GM12891 (cell line): Measurements from ENCODE around the gene DKK1.

Experiments
- DNase-seq: peaks from one replicate; pipeline ENCODE4 v3.0.0; 2011; ENCODE audit warnings: low spot score; ENCODE audit not compliant: insufficient read length
- FAIRE-seq: peaks from 2 replicates; lab custom pipeline; 2011; peaks lifted over from hg19 to GRCh38; lab: Jason Lieb, UNC
- PAX5 ChIP-seq: IDR thresholded peaks from 2 replicates; pipeline ENCODE4 v1.6.1; 2011; ENCODE audit warnings: low read length, moderate library complexity, mild to moderate bottlenecking; ENCODE audit not compliant: insufficient read depth, severe bottlenecking
- POLR2A ChIP-seq: IDR thresholded peaks from 2 replicates; pipeline ENCODE4 v1.6.1; 2011; ENCODE audit warnings: low read depth, low read length, control low read depth
- POLR2AphosphoS5 ChIP-seq: IDR thresholded peaks from 2 replicates; pipeline ENCODE4 v1.6.1; 2011; ENCODE audit warnings: low read depth, low read length, control low read depth
- POU2F2 ChIP-seq: IDR thresholded peaks from 2 replicates; pipeline ENCODE4 v1.6.1; 2011; ENCODE audit warnings: low read depth, mild to moderate bottlenecking, control low read depth, low read length, moderate library complexity
- SPI1 ChIP-seq: IDR thresholded peaks from 2 replicates; pipeline ENCODE4 v1.6.1; 2011; ENCODE audit warnings: low read depth, low read length, control low read depth
- TAF1 ChIP-seq: IDR thresholded peaks from 2 replicates; pipeline ENCODE4 v1.6.1; 2011; ENCODE audit warnings: low read depth, low read length, control low read depth

DKK1 gene

GRCh38 chr10:52334595-52334994, 20.5 kb downstream of the DKK1 start:
- no peak for DNase-seq
- FAIRE-seq = no peak
- TF ChIP-seq PAX5 = no peak
- no peak for TF ChIP-seq POLR2AphosphoS5
- TF ChIP-seq TAF1 = no peak
- TF ChIP-seq POLR2A = no peak
- TF ChIP-seq POU2F2 = no peak
- TF ChIP-seq SPI1 = no peak

- TF ChIP-seq POLR2A = no peak
- no peak for TF ChIP-seq PAX5
- TF ChIP-seq POU2F2 = no peak
- TF ChIP-seq POLR2AphosphoS5 = no peak
- TF ChIP-seq TAF1 = no peak
- no peak for TF ChIP-seq SPI1
- no peak for FAIRE-seq
- DNase-seq = no peak
Measured at GRCh38 chr10:52335665-52336064, 21.6 kb downstream of the DKK1 start.

- FAIRE-seq (no peak), DNase-seq (no peak)
- TF ChIP-seq PAX5 (no peak), TAF1 (no peak), POU2F2 (no peak), POLR2AphosphoS5 (no peak), POLR2A (no peak), SPI1 (no peak)
Measured at GRCh38 chr10:52337225-52337624, 23.1 kb downstream of the DKK1 start.

- DNase-seq (no peak), FAIRE-seq (no peak)
- TF ChIP-seq POU2F2 = no peak
- no peak for TF ChIP-seq TAF1
- no peak for TF ChIP-seq POLR2AphosphoS5
- TF ChIP-seq PAX5 = no peak
- no peak for TF ChIP-seq SPI1
- TF ChIP-seq POLR2A = no peak
Measured at GRCh38 chr10:52343439-52343838, 29.4 kb downstream of the DKK1 start.

- DNase-seq (no peak), FAIRE-seq (no peak)
- TF ChIP-seq POLR2AphosphoS5 (no peak), SPI1 (no peak), POLR2A (no peak), POU2F2 (no peak)
Measured at GRCh38 chr10:52346394-52347326, 32.6 kb downstream of the DKK1 start.

GRCh38 chr10:52347327-52347667, 33.2 kb downstream of the DKK1 start:
- TF ChIP-seq PAX5 = no peak
- TF ChIP-seq POLR2AphosphoS5 = no peak
- no peak for TF ChIP-seq TAF1
- TF ChIP-seq SPI1 = no peak
- DNase-seq (no peak), FAIRE-seq (no peak)

- DNase-seq (no peak), FAIRE-seq (no peak)
- TF ChIP-seq SPI1 = no peak
- no peak for TF ChIP-seq POLR2A
- TF ChIP-seq PAX5 = no peak
- no peak for TF ChIP-seq POLR2AphosphoS5
- TF ChIP-seq POU2F2 = no peak
- no peak for TF ChIP-seq TAF1
Measured at GRCh38 chr10:52348037-52348564, 34.0 kb downstream of the DKK1 start.

- no peak for TF ChIP-seq SPI1
- no peak for TF ChIP-seq POLR2A
- TF ChIP-seq TAF1 = no peak
- TF ChIP-seq PAX5 = no peak
- TF ChIP-seq POLR2AphosphoS5 = no peak
- TF ChIP-seq POU2F2 = no peak
- FAIRE-seq = no peak
- DNase-seq = no peak
Measured at GRCh38 chr10:52351914-52352330, 37.8 kb downstream of the DKK1 start.

GRCh38 chr10:52353205-52353604, 39.1 kb downstream of the DKK1 start:
- FAIRE-seq (no peak), DNase-seq (no peak)
- TF ChIP-seq POU2F2 = no peak
- TF ChIP-seq PAX5 = no peak
- TF ChIP-seq SPI1 = no peak
- no peak for TF ChIP-seq TAF1
- TF ChIP-seq POLR2AphosphoS5 = no peak
- TF ChIP-seq POLR2A = no peak
